GM19324 (cell line): Measurements from ENCODE around the gene KAT8.
A peak's percentile ranks its signal among the peaks of the same experiment; 100 is the strongest.
"Not testable (repeated sequence)": the region's sequence is repeated elsewhere in the genome, so short reads cannot be mapped to it uniquely, and the experiment has no call there.

Source experiments
- ATAC-seq: cut with Tn5 transposase; IDR thresholded peaks from one replicate; pipeline ENCODE4 v1.9.1; 2021; ENCODE audit warnings: mild to moderate bottlenecking, moderate library complexity; ENCODE audit not compliant: unreplicated experiment, low FRiP score

Gene KAT8

GRCh38 chr16:31083556-31083955 lies 33.9 kb upstream of the KAT8 start:
- no peak for ATAC-seq

GRCh38 chr16:31083981-31084380 lies 33.5 kb upstream of the KAT8 start:
- no peak for ATAC-seq

GRCh38 chr16:31084584-31085302 lies 32.7 kb upstream of the KAT8 start:
- no peak for ATAC-seq

GRCh38 chr16:31085411-31085810 lies 32.1 kb upstream of the KAT8 start:
- no peak for ATAC-seq

GRCh38 chr16:31085873-31086628 lies 31.4 kb upstream of the KAT8 start:
- ATAC-seq = no peak

GRCh38 chr16:31086629-31086906 lies 30.9 kb upstream of the KAT8 start:
- ATAC-seq = no peak

- no peak for ATAC-seq
Observed at GRCh38 chr16:31087481-31087880, 30.0 kb upstream of the KAT8 start.

- no peak for ATAC-seq
Observed at GRCh38 chr16:31087971-31088370, 29.5 kb upstream of the KAT8 start.

- no peak for ATAC-seq
Observed at GRCh38 chr16:31088459-31089183, 28.8 kb upstream of the KAT8 start, which contains the start of gene PRSS53. PRSS53 (minus strand) TSS chr16:31088943; CDS start chr16:31088809, 134 bp downstream.

GRCh38 chr16:31089199-31089598 lies 28.3 kb upstream of the KAT8 start:
- ATAC-seq = no peak

- no peak for ATAC-seq
Observed at GRCh38 chr16:31090540-31090939, 26.9 kb upstream of the KAT8 start.

- ATAC-seq = no peak
Observed at GRCh38 chr16:31092330-31092729, 25.1 kb upstream of the KAT8 start.

GRCh38 chr16:31093132-31093703 lies 24.2 kb upstream of the KAT8 start:
- no peak for ATAC-seq

GRCh38 chr16:31094088-31094423 lies 23.4 kb upstream of the KAT8 start:
- peak; percentile 9 for ATAC-seq

GRCh38 chr16:31094424-31095120 lies 22.9 kb upstream of the KAT8 start, which contains the start of gene VKORC1:
VKORC1 (minus strand) TSS chr16:31094797; CDS start chr16:31094729, 68 bp downstream.
- ATAC-seq = peak; percentile 91

- ATAC-seq = no peak
Observed at GRCh38 chr16:31099860-31100638, 17.4 kb upstream of the KAT8 start.

- not testable (repeated sequence) for ATAC-seq
Observed at GRCh38 chr16:31100876-31101641, 16.4 kb upstream of the KAT8 start.

- ATAC-seq = peak; percentile 34
Observed at GRCh38 chr16:31105677-31106213, 11.7 kb upstream of the KAT8 start.
